Posterior vena cava (tissue), 2 donors: ENCODE measurements around the gene PAX5. TPM values are rescaled to one million over a fixed set of nuclear protein-coding genes. Genes with fewer than 3 reads are reported as not detected.

Experiments used
- DNase-seq: peaks from one replicate; pipeline ENCODE4 v3.0.0-alpha.2; 2020; ENCODE audit warnings: low spot score
- intact Hi-C, 2 donors: fragments of 100-400 bp; cut with DNase I; formaldehyde crosslinking; loops; one replicate each; pipeline versions ENCODE4 v1.14.1 to v1.14.2; 2022 to 2023
- total RNA-seq, 2 donors: library from RNA; stranded (reverse); fragmentation: NEBNext Ultra II Directional; extraction: Animal tissue kit (Norgen Biotek cat#: 25700); gene quantifications; one replicate each; pipeline ENCODE4 v1.2.1, GENCODE V29; 2021
- donor health status: DM: yes; HTN: yes; CAD: no.
- donor health status: DM: yes; HTN: yes; CAD: no.

PAX5 gene
- total RNA-seq, 2 donors from 2014 or later = 0.46 to 0.67 TPM

- intact Hi-C loops = no loop called here
These were observed 198.6 kb downstream of the PAX5 start for GRCh38 chr9:36835271-36835996.

GRCh38 chr9:36834736-36835135, 199.3 kb downstream of the PAX5 start:
- peak; percentile 13 for DNase-seq
- intact Hi-C loops = no loop called here

More at GRCh38 chr9:36835271-36835996, 198.6 kb downstream of the PAX5 start:
- DNase-seq = peak; percentile 62

- intact Hi-C loops = no loop called here
- DNase-seq = no peak
These were observed 200.1 kb downstream of the PAX5 start for GRCh38 chr9:36833954-36834353.

GRCh38 chr9:36832164-36832795, 201.8 kb downstream of the PAX5 start:
- DNase-seq = no peak
- intact Hi-C loops = no loop called here

GRCh38 chr9:36831381-36832161, 202.5 kb downstream of the PAX5 start:
- peak; percentile 57 for DNase-seq
- intact Hi-C loops = no loop called here

GRCh38 chr9:36828611-36829013, 205.5 kb downstream of the PAX5 start:
- peak; percentile 66 for DNase-seq
- intact Hi-C loops = no loop called here

- peak; percentile 38 for DNase-seq
- intact Hi-C loops = no loop called here
These were observed 206.5 kb downstream of the PAX5 start for GRCh38 chr9:36827593-36827992.

- DNase-seq = peak; percentile 30
- intact Hi-C loops = no loop called here
These were observed 207.5 kb downstream of the PAX5 start for GRCh38 chr9:36826581-36826980.

- intact Hi-C loops = no loop called here
- DNase-seq = peak; percentile 50
These were observed 208.9 kb downstream of the PAX5 start for GRCh38 chr9:36825179-36825578.

- DNase-seq = peak; percentile 62
These were observed 210.1 kb downstream of the PAX5 start for GRCh38 chr9:36823934-36824333.

GRCh38 chr9:36823466-36823865, 210.6 kb downstream of the PAX5 start:
- DNase-seq = no peak
- intact Hi-C loops = no loop called here

More at GRCh38 chr9:36823934-36824333, 210.1 kb downstream of the PAX5 start:
- intact Hi-C loops = no loop called here

- intact Hi-C loops = no loop called here
- DNase-seq = no peak
These were observed 211.9 kb downstream of the PAX5 start for GRCh38 chr9:36822201-36822600.

- intact Hi-C loops = no loop called here
- DNase-seq = no peak
These were observed 213.6 kb downstream of the PAX5 start for GRCh38 chr9:36820392-36820861.

- no peak for DNase-seq
- intact Hi-C loops = no loop called here
These were observed 214.8 kb downstream of the PAX5 start for GRCh38 chr9:36818965-36819870.

GRCh38 chr9:36818242-36818938, 215.7 kb downstream of the PAX5 start:
- intact Hi-C loops = no loop called here
- DNase-seq = no peak

- intact Hi-C loops = no loop called here
- DNase-seq = no peak
These were observed 216.8 kb downstream of the PAX5 start for GRCh38 chr9:36817160-36817834.

- DNase-seq = no peak
- intact Hi-C loops = no loop called here
These were observed 217.7 kb downstream of the PAX5 start for GRCh38 chr9:36816371-36816770.
